Activated B cell treated with CpG ODN at 0.5 μM for 24 hours (primary cell): ENCODE measurements around the gene PCDHB6. TPM values are rescaled to one million over a fixed set of nuclear protein-coding genes. Genes with fewer than 3 reads are reported as not detected.
"Not testable (repeated sequence)": the region's sequence is repeated elsewhere in the genome, so short reads cannot be mapped to it uniquely, and the experiment has no call there.

Experiments
- ATAC-seq: fragments of 200-7000 bp; cut with Tn5 transposase; one replicate; pipeline ENCODE4 v1.10.0; 2021; ENCODE audit warnings: low read depth, mild to moderate bottlenecking, moderate library complexity
- CTCF ChIA-PET: fragments of 350-600 bp; sonication (Branson Sonifier 250); formaldehyde crosslinking; loops from one replicate; lab custom pipeline; 2021; ENCODE audit warnings: antibody characterized with exemption; lab: Charles Lee
- POLR2A ChIA-PET: fragments of 350-600 bp; sonication (Branson Sonifier 250); formaldehyde crosslinking; loops from one replicate; lab custom pipeline; 2021; ENCODE audit warnings: antibody characterized with exemption; lab: Charles Lee
- DNase-seq: peaks from one replicate; pipeline ENCODE4 v3.0.0; 2022
- H3K27ac Mint-ChIP-seq: one replicate; pipeline ENCODE4 v1.8.0; 2020; ENCODE audit warnings: mixed read lengths
- H3K27me3 Mint-ChIP-seq: one replicate; pipeline ENCODE4 v1.8.0; 2021; ENCODE audit warnings: mixed read lengths
- H3K36me3 Mint-ChIP-seq: one replicate; pipeline ENCODE4 v1.8.0; 2021; ENCODE audit warnings: low read depth, mixed read lengths
- H3K4me1 Mint-ChIP-seq: one replicate; pipeline ENCODE4 v1.8.0; 2021; ENCODE audit warnings: mixed read lengths
- H3K4me3 Mint-ChIP-seq: one replicate; pipeline ENCODE4 v1.8.0; 2020; ENCODE audit warnings: mild to moderate bottlenecking, mixed read lengths
- H3K9me3 Mint-ChIP-seq: one replicate; pipeline ENCODE4 v1.8.0; 2020; ENCODE audit warnings: mixed read lengths
- intact Hi-C: fragments of 100-400 bp; cut with micrococcal nuclease; formaldehyde crosslinking; loops from one replicate; pipeline ENCODE4 v1.15.1; 2024
- total RNA-seq: library from RNA; stranded (reverse); gene quantifications from 2 replicates; pipeline ENCODE4 v1.2.3, GENCODE V29; 2022
- TF ChIP-seq, protein P1 (sequence below): fragments of 200-600 bp; IDR thresholded peaks from one replicate; pipeline ENCODE4 v1.8.0; 2022; ENCODE audit warnings: antibody characterized with exemption, mild to moderate bottlenecking

The PCDHB6 gene
- total RNA-seq, 1 donor from 2014 or later = not detected

DNA sequence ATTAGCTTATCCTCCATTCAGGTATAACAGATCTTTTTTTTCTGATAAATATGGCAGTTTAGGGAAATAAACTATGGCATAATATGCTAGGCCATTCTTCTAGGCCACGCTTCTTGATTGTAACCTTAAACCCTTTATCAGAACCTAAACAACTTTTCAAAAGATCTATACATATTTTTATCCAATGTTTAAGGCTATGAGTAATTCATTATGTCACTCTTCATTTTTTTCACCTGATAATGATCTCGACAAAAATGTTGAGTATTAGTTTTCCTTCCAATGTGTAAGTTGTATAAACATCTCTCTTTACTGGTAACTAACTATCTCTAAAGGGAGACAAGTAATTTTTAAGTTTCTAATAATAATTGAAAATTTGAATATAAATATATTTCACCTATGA is 30.6 kb upstream of the PCDHB6 start:
- POLR2A ChIA-PET = no interaction called here
- DNase-seq (no peak), ATAC-seq (no peak)
- peaks cover 6% of the 10 kb centered on the region for H3K27me3 Mint-ChIP-seq
- H3K27ac Mint-ChIP-seq = no peak overlapping the region
- H3K4me3 Mint-ChIP-seq = no peak overlapping the region
- H3K9me3 Mint-ChIP-seq = peaks cover 27% of the 10 kb centered on the region
- CTCF ChIA-PET = no interaction called here
- intact Hi-C loops = no loop called here
- no peaks in the 10 kb centered on the region for H3K4me1 Mint-ChIP-seq
- H3K36me3 Mint-ChIP-seq = no peaks in the 10 kb centered on the region
- TF ChIP-seq, protein P1, sequence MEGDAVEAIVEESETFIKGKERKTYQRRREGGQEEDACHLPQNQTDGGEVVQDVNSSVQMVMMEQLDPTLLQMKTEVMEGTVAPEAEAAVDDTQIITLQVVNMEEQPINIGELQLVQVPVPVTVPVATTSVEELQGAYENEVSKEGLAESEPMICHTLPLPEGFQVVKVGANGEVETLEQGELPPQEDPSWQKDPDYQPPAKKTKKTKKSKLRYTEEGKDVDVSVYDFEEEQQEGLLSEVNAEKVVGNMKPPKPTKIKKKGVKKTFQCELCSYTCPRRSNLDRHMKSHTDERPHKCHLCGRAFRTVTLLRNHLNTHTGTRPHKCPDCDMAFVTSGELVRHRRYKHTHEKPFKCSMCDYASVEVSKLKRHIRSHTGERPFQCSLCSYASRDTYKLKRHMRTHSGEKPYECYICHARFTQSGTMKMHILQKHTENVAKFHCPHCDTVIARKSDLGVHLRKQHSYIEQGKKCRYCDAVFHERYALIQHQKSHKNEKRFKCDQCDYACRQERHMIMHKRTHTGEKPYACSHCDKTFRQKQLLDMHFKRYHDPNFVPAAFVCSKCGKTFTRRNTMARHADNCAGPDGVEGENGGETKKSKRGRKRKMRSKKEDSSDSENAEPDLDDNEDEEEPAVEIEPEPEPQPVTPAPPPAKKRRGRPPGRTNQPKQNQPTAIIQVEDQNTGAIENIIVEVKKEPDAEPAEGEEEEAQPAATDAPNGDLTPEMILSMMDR = no peak

DNA sequence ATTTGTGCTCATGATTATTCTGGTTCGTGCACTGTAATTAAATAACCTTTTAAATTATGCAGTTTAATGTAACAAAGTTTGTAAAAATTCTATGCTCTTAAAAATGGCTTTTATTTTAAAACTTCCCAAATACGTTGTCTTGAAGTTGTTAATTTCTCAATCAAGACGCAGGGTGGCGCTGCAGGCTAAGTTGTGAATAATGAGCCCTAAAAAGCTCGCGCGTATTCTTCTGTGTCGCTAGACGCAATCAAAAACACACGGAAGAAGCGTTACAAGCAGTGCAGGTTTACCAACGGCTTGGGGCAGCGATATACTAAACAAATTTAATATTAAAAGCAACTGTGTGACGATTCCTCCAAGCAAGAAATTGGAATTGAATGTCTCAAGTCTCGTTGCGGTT is 28.3 kb upstream of the PCDHB6 start, which contains the start of gene PCDHB4:
TSS of gene PCDHB4 (plus strand) at position 256 of the 400 bp plus-strand sequence. CDS start 181 bp downstream, outside the sequence.
- H3K27me3 Mint-ChIP-seq = peaks cover 6% of the 10 kb centered on the region
- CTCF ChIA-PET = no interaction called here
- no peak for ATAC-seq

DNA sequence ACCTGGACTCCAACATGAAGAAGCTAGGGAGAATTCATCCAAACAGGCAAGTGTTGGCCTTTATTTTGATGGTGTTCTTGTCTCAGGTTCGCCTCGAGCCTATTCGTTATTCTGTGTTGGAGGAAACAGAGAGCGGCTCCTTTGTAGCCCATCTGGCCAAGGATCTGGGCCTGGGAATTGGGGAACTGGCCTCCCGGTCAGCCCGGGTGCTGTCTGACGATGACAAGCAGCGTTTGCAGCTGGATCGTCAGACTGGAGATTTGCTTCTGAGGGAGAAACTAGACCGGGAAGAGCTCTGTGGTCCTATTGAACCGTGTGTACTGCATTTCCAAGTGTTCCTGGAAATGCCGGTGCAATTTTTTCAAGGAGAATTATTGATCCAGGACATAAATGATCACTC is 27.9 kb upstream of the PCDHB6 start:
- H3K4me3 Mint-ChIP-seq = no peak overlapping the region
- POLR2A ChIA-PET = no interaction called here
- H3K27me3 Mint-ChIP-seq = peaks cover 6% of the 10 kb centered on the region
- CTCF ChIA-PET = no interaction called here
- peaks cover 7% of the 10 kb centered on the region for H3K9me3 Mint-ChIP-seq
- TF ChIP-seq, protein P1 = no peak
- DNase-seq (no peak), ATAC-seq (no peak)
- H3K4me1 Mint-ChIP-seq = no peaks in the 10 kb centered on the region
- no peaks in the 10 kb centered on the region for H3K36me3 Mint-ChIP-seq
- H3K27ac Mint-ChIP-seq = no peak overlapping the region
- intact Hi-C loops = no loop called here

More for the DNA sequence above, 28.3 kb upstream of the PCDHB6 start, which contains the start of gene PCDHB4:
- DNase-seq = no peak
- POLR2A ChIA-PET = no interaction called here
- Mint-ChIP-seq H3K36me3 (no peaks in the 10 kb centered on the region), H3K4me3 (no peak within 1 kb of the TSS), H3K9me3 (peaks cover 10% of the 10 kb centered on the region), H3K4me1 (no peaks in the 10 kb centered on the region), H3K27ac (no peak within 1 kb of the TSS)
- TF ChIP-seq, protein P1 = no peak
- intact Hi-C loops = no loop called here

DNA sequence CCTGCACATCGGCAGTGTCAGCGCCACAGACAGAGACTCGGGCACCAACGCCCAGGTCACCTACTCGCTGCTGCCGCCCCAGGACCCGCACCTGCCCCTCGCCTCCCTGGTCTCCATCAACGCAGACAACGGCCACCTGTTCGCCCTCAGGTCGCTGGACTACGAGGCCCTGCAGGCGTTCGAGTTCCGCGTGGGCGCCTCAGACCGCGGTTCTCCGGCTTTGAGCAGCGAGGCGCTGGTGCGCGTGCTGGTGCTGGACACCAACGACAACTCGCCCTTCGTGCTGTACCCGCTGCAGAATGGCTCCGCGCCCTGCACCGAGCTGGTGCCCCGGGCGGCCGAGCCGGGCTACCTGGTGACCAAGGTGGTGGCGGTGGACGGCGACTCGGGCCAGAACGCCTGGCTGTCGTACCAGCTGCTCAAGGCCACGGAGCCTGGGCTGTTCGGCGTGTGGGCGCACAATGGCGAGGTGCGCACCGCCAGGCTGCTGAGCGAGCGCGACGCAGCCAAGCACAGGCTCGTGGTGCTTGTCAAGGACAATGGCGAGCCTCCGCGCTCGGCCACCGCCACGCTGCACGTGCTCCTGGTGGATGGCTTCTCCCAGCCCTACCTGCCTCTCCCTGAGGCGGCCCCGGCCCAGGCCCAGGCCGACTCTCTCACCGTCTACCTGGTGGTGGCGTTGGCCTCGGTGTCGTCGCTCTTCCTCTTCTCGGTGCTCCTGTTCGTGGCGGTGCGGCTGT is 26.3 kb upstream of the PCDHB6 start:
- H3K4me1 Mint-ChIP-seq, H3K9me3 Mint-ChIP-seq, H3K27me3 Mint-ChIP-seq, H3K4me3 Mint-ChIP-seq, H3K27ac Mint-ChIP-seq, DNase-seq, CTCF ChIA-PET, H3K36me3 Mint-ChIP-seq, POLR2A ChIA-PET, intact Hi-C loops, ATAC-seq: not testable (repeated sequence)

DNA sequence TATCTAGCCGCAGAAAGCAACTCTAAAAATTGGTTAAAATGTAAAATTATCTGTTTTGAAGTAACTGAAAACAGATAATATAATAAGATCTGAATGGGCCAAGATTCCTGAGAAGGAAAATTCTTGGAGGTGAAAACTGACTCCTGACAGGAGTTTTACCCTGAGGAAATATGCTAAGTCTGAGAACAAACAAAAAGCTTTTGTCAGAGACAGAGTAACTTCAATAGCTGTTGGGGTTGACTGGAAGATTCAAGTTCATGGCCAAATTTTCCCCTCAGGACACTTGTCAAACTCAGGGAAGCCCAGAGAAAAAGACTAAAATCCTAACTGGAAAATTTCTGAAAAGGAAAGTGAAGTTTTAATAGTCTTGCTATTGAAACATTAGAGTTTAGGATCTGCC is 22.6 kb upstream of the PCDHB6 start:
- Mint-ChIP-seq H3K4me1 (no peaks in the 10 kb centered on the region), H3K36me3 (no peaks in the 10 kb centered on the region), H3K27ac (no peak overlapping the region), H3K9me3 (peaks cover 8% of the 10 kb centered on the region), H3K4me3 (no peak overlapping the region), H3K27me3 (peaks cover 6% of the 10 kb centered on the region)
- ChIA-PET CTCF (no interaction called here), POLR2A (no interaction called here)
- ATAC-seq (no peak), DNase-seq (no peak)
- intact Hi-C loops = no loop called here
- TF ChIP-seq, protein P1 = no peak
